ENCODE results near the gene LRRC2. TPM values are rescaled to one million over a fixed set of nuclear protein-coding genes. Genes with fewer than 3 reads are reported as not detected.
"Not testable (repeated sequence)": the region's sequence is repeated elsewhere in the genome, so short reads cannot be mapped to it uniquely, and the experiment has no call there.

LRRC2 gene
- total RNA-seq, 4 donors from 2014 or later, result 1.0 to 3.5 (median 3.3) TPM

GRCh38 chr3:46523556-46523955 is 42.5 kb downstream of the LRRC2 start:
- 90 to 92% methylated on average over 2 of the region's 2 CpGs for whole genome bisulfite sequencing, 2 donors
- intact Hi-C loops (cut with DNase I; ENCODE audit: low total_unique reads), result no loop called here
- no peak overlapping the region for H3K4me3 ChIP-seq (ENCODE audit: low read depth, poor library complexity, severe bottlenecking)
- no peak for DNase-seq (ENCODE audit: low spot score in 2 of 2)
- TF ChIP-seq CTCF (IDR thresholded peaks at IDR 0.05), result no peak
- no peak for TF ChIP-seq POLR2A (IDR thresholded peaks at IDR 0.05)

DNA sequence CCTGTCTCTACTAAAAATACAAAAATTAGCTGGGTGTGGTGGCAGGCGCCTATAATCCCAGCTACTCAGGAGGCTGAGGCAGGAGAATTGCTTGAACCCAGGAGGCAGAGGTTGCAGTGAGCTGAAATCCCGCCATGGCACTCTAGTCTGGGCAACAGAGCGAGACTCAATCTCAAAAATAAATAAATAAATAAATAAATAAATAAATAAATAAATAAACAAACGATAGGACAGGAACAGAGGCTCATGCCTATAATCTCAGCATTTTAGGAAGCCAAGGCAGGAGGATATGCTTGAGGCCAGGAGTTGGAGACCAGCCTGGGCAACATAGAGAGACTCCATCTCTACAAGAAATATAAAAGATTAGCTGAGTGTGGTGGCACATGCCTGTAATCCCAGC is 43.9 kb downstream of the LRRC2 start:
- intact Hi-C loops (cut with DNase I; ENCODE audit: low total_unique reads); H3K4me3 ChIP-seq (ENCODE audit: low read depth, poor library complexity, severe bottlenecking): not testable (repeated sequence)
- WGBS, 2 donors, result 84 to 90% methylated on average over 4 of the region's 4 CpGs
- DNase-seq (ENCODE audit: low spot score in 2 of 2), result peak; percentile 1 to 10

GRCh38 chr3:46521096-46521495 is 45.0 kb downstream of the LRRC2 start:
- WGBS, 2 donors, result 81 to 87% methylated on average over 9 of the region's 9 CpGs
- no peak for DNase-seq (ENCODE audit: low spot score in 2 of 2)
- intact Hi-C loops (cut with DNase I; ENCODE audit: low total_unique reads), result no loop called here
- H3K4me3 ChIP-seq (ENCODE audit: low read depth, poor library complexity, severe bottlenecking), result no peak overlapping the region
- TF ChIP-seq POLR2A (IDR thresholded peaks at IDR 0.05), result no peak
- no peak for TF ChIP-seq CTCF (IDR thresholded peaks at IDR 0.05)

GRCh38 chr3:46520531-46520930 is 45.6 kb downstream of the LRRC2 start:
- WGBS, 2 donors, result 51 to 54% methylated on average over 3 of the region's 3 CpGs
- intact Hi-C loops (cut with DNase I; ENCODE audit: low total_unique reads), result no loop called here
- no peak for DNase-seq (ENCODE audit: low spot score in 2 of 2)
- no peak overlapping the region for H3K4me3 ChIP-seq (ENCODE audit: low read depth, poor library complexity, severe bottlenecking)
- TF ChIP-seq POLR2A (IDR thresholded peaks at IDR 0.05), result no peak
- TF ChIP-seq CTCF (IDR thresholded peaks at IDR 0.05), result no peak

DNA sequence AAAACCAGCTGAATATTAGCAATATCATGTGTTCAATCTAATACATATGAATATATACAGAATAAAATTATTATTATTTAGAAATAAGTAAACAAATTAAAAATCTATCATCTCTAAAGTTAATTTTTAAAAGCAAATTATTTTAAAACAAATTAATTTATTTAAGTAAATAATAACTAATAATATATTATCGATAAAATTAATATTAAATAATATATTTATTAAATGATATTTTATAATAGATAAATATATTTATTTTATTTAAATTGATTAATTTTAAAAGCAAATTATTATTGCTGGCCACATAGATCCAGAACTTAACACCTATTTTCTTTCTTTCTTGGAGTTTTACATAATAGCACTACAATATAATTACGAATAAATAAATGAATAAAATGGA is 46.1 kb downstream of the LRRC2 start:
- WGBS, 2 donors, result 93 to 95% methylated on average over 2 of the region's 2 CpGs
- intact Hi-C loops (cut with DNase I; ENCODE audit: low total_unique reads), result no loop called here
- no peak overlapping the region for H3K4me3 ChIP-seq (ENCODE audit: low read depth, poor library complexity, severe bottlenecking)
- no peak for TF ChIP-seq POLR2A (IDR thresholded peaks at IDR 0.05)
- no peak for TF ChIP-seq CTCF (IDR thresholded peaks at IDR 0.05)
- no peak for DNase-seq (ENCODE audit: low spot score in 2 of 2)

GRCh38 chr3:46517784-46518181 is 48.3 kb downstream of the LRRC2 start:
- DNase-seq (ENCODE audit: low spot score in 2 of 2), result peak in 1 of 2 donors; percentile 50
- H3K4me3 ChIP-seq (ENCODE audit: low read depth, poor library complexity, severe bottlenecking), result no peak overlapping the region
- TF ChIP-seq CTCF (IDR thresholded peaks at IDR 0.05) (no peak), POLR2A (IDR thresholded peaks at IDR 0.05) (no peak)
- 91 to 100% methylated on average over 2 of the region's 2 CpGs for WGBS, 2 donors
- intact Hi-C loops (cut with DNase I; ENCODE audit: low total_unique reads), result no loop called here
